Measurements from ENCODE around the gene YWHAQ. TPM values are rescaled to one million over a fixed set of nuclear protein-coding genes. Genes with fewer than 3 reads are reported as not detected.
"Not testable (repeated sequence)": the region's sequence is repeated elsewhere in the genome, so short reads cannot be mapped to it uniquely, and the experiment has no call there.

YWHAQ gene
- total and polyA plus RNA-seq, 4 donors = 68.8 to 145 (median 88.0) TPM

- no peak for DNase-seq (ENCODE audit: low spot score)
- peaks cover 2 to 8% (median 5%) of the 10 kb centered on the region in 4 donors for H3K4me1 ChIP-seq (ENCODE audit: control insufficient read depth in 4 of 4, insufficient read depth in 4 of 4, low read length in 3 of 4)
- H3K27ac ChIP-seq (ENCODE audit: low read depth in 1 of 2, low read length in 2 of 2) = no peak overlapping the region
- H3K4me3 ChIP-seq (ENCODE audit: low read depth in 1 of 3, low read length in 3 of 3) = no peak overlapping the region
- 87% methylated on average over 7 of the region's 7 CpGs for WGBS
- H3K27me3 ChIP-seq (ENCODE audit: control insufficient read depth in 4 of 4, insufficient read depth in 4 of 4, low read length in 3 of 4) = no peaks in the 10 kb centered on the region
- no peaks in the 10 kb centered on the region for H3K9me3 ChIP-seq (ENCODE audit: control insufficient read depth in 4 of 4, low read length in 3 of 4)
- H3K36me3 ChIP-seq (ENCODE audit: control insufficient read depth in 4 of 4, insufficient read depth in 3 of 4, low read depth in 1 of 4, low read length in 3 of 4) = no peaks in the 10 kb centered on the region
- TF ChIP-seq EGR1 (IDR thresholded peaks at IDR 0.05; ENCODE audit: low read depth in 2 of 2) (no peak), ATF3 (IDR thresholded peaks at IDR 0.05) (no peak), TAF1 (conservative IDR thresholded peaks at IDR 0.05) (no peak), FOXA2 (IDR thresholded peaks at IDR 0.05) (no peak), JUND (IDR thresholded peaks at IDR 0.05) (no peak), GABPA (IDR thresholded peaks at IDR 0.05 in 1 of 2, conservative IDR thresholded peaks at IDR 0.05 in 1 of 2) (no peak), NR2F2 (IDR thresholded peaks at IDR 0.05) (no peak), FOXA1 (IDR thresholded peaks at IDR 0.05) (no peak), RAD21 (IDR thresholded peaks at IDR 0.05) (no peak), YY1 (IDR thresholded peaks at IDR 0.05) (no peak)
- TF ChIP-seq, protein P1, sequence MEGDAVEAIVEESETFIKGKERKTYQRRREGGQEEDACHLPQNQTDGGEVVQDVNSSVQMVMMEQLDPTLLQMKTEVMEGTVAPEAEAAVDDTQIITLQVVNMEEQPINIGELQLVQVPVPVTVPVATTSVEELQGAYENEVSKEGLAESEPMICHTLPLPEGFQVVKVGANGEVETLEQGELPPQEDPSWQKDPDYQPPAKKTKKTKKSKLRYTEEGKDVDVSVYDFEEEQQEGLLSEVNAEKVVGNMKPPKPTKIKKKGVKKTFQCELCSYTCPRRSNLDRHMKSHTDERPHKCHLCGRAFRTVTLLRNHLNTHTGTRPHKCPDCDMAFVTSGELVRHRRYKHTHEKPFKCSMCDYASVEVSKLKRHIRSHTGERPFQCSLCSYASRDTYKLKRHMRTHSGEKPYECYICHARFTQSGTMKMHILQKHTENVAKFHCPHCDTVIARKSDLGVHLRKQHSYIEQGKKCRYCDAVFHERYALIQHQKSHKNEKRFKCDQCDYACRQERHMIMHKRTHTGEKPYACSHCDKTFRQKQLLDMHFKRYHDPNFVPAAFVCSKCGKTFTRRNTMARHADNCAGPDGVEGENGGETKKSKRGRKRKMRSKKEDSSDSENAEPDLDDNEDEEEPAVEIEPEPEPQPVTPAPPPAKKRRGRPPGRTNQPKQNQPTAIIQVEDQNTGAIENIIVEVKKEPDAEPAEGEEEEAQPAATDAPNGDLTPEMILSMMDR (IDR thresholded peaks at IDR 0.05; ENCODE audit: low read depth, low read length, missing input control) = no peak
- TF ChIP-seq, protein P2, sequence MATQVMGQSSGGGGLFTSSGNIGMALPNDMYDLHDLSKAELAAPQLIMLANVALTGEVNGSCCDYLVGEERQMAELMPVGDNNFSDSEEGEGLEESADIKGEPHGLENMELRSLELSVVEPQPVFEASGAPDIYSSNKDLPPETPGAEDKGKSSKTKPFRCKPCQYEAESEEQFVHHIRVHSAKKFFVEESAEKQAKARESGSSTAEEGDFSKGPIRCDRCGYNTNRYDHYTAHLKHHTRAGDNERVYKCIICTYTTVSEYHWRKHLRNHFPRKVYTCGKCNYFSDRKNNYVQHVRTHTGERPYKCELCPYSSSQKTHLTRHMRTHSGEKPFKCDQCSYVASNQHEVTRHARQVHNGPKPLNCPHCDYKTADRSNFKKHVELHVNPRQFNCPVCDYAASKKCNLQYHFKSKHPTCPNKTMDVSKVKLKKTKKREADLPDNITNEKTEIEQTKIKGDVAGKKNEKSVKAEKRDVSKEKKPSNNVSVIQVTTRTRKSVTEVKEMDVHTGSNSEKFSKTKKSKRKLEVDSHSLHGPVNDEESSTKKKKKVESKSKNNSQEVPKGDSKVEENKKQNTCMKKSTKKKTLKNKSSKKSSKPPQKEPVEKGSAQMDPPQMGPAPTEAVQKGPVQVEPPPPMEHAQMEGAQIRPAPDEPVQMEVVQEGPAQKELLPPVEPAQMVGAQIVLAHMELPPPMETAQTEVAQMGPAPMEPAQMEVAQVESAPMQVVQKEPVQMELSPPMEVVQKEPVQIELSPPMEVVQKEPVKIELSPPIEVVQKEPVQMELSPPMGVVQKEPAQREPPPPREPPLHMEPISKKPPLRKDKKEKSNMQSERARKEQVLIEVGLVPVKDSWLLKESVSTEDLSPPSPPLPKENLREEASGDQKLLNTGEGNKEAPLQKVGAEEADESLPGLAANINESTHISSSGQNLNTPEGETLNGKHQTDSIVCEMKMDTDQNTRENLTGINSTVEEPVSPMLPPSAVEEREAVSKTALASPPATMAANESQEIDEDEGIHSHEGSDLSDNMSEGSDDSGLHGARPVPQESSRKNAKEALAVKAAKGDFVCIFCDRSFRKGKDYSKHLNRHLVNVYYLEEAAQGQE (IDR thresholded peaks at IDR 0.05) = no peak
- TF ChIP-seq, protein P3, sequence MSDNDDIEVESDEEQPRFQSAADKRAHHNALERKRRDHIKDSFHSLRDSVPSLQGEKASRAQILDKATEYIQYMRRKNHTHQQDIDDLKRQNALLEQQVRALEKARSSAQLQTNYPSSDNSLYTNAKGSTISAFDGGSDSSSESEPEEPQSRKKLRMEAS (IDR thresholded peaks at IDR 0.05) = no peak
- no peak overlapping the region for H3K9ac ChIP-seq (ENCODE audit: low read depth in 1 of 2, low read length in 2 of 2)
These were observed 19.8 kb downstream of the YWHAQ start for GRCh38 chr2:9610781-9611548.

DNA sequence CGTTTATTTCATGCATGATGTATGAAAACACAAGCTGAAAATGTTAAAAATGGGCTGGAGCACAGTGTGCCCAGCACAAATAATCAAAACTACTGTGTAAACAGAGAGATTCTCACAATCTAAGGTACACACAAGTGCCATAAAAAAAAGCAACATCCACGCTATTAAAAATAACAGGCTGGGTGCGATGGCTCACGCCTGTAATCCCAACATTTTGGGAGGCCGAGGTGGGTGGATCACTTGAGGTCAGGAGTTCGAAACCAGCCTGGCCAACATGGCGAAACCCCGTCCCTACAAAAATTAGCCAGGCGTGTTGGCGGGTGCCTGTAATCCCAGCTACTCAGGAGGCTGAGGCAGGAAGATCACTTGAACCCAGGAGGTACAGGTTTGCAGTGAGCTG, 22.3 kb downstream of the YWHAQ start:
- 69% methylated on average over 10 of the region's 10 CpGs for WGBS
- not testable (repeated sequence) for H3K4me3 ChIP-seq (ENCODE audit: low read depth in 1 of 3, low read length in 3 of 3); H3K9ac ChIP-seq (ENCODE audit: low read depth in 1 of 2, low read length in 2 of 2)

More for the DNA sequence above, 22.3 kb downstream of the YWHAQ start:
- not testable (repeated sequence) for H3K4me1 ChIP-seq (ENCODE audit: control insufficient read depth in 4 of 4, insufficient read depth in 4 of 4, low read length in 3 of 4); H3K36me3 ChIP-seq (ENCODE audit: control insufficient read depth in 4 of 4, insufficient read depth in 3 of 4, low read depth in 1 of 4, low read length in 3 of 4); H3K9me3 ChIP-seq (ENCODE audit: control insufficient read depth in 4 of 4, low read length in 3 of 4); H3K27me3 ChIP-seq (ENCODE audit: control insufficient read depth in 4 of 4, insufficient read depth in 4 of 4, low read length in 3 of 4); H3K27ac ChIP-seq (ENCODE audit: low read depth in 1 of 2, low read length in 2 of 2); DNase-seq (ENCODE audit: low spot score)

All from liver (tissue), 9 donors.